Astrocyte (in vitro differentiated cells and primary cell): ENCODE measurements around the gene PDS5B.

ENCODE experiments used
- CTCF ChIP-seq: IDR thresholded peaks from 2 replicates; pipeline ENCODE4 v1.5.1; 2011; ENCODE audit warnings: low read depth, mild to moderate bottlenecking, inconsistent platforms, low read length, moderate library complexity; ENCODE audit not compliant: insufficient read depth
- EZH2 ChIP-seq: IDR thresholded peaks from 2 replicates; pipeline ENCODE4 v1.6.1; 2012; ENCODE audit warnings: mild to moderate bottlenecking, low read length, inconsistent platforms; ENCODE audit not compliant: insufficient read depth

DNA sequence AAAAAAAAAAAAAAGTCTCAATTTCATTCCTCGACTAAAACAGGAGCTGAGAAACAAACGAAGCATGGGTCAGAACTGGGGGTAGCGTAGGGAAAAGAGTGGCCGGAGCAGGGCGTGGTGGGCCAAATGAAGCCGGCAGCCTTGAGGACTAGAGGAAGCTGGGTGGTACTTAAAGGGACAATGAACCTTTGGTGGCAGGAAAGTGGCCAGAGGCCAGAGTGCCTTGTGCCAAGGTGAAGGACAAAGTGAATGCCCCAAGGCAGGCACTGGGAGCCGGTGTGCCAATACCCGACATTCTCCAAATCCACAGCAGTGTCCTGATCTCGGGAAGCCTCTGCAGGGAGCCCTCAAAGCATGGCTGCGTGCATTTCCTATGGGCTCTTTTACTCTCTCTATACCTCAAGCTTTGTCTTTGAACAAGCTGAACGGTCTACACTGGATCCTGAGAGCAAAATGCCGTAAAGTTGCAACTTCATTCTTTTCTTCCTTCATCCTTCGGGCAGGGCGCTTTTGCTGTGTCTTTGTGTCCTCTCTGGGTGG is 235.0 kb downstream of the PDS5B start:
- TF ChIP-seq CTCF (no peak), EZH2 (no peak)
